ENCODE results near the gene ZIK1. TPM values are rescaled to one million over a fixed set of nuclear protein-coding genes. Genes with fewer than 3 reads are reported as not detected.

The ZIK1 gene
- total RNA-seq, 1 experiment from 2014 or later = not detected

- ChIA-PET POLR2A (interaction anchor here (0.6 kb wide), 1 partner anchor 1057 kb away, joined by 3 read pairs; no protein-coding TSS in a partner anchor), CTCF (no interaction called here)
- no TSS peak for BruUV-seq (replicated peaks)
- H3K4me1 ChIP-seq (ENCODE audit: control insufficient read depth, insufficient read depth, low read length) = no peaks in the 10 kb centered on the region
- ATAC-seq (no peak), DNase-seq (ENCODE audit: low read depth, low spot score) (no peak)
- intact Hi-C loops (cut with micrococcal nuclease; ENCODE audit: unreplicated experiment) (no loop called here), in situ Hi-C loops (cut with HindIII; ENCODE audit: low pct_unique_long_range_greater_than_20kb, low sequenced_read_pairs) (no loop called here)
- peaks cover 5% of the 10 kb centered on the region for H3K36me3 ChIP-seq (ENCODE audit: control insufficient read depth, insufficient read depth, low read length)
- peaks cover 85% of the 10 kb centered on the region for H3K9me3 ChIP-seq (ENCODE audit: control insufficient read depth, insufficient read depth, low read depth, low read length)
- H3K4me3 ChIP-seq (ENCODE audit: low read depth in 2 of 2, low read length in 2 of 2) = no peak overlapping the region
- no peak overlapping the region for H3K27ac ChIP-seq (ENCODE audit: low read length)
- TF ChIP-seq REST (IDR thresholded peaks at IDR 0.05; ENCODE audit: insufficient read depth in 1 of 2, low read depth in 2 of 2, low read length in 1 of 2) (no peak), TCF7L2 (IDR thresholded peaks at IDR 0.05; ENCODE audit: low read depth, low read length) (no peak)
- H3K27me3 ChIP-seq (ENCODE audit: control insufficient read depth, insufficient read depth, low read length) = no peaks in the 10 kb centered on the region
Measured at GRCh38 chr19:57570707-57571106, 13.2 kb upstream of the ZIK1 start.

GRCh38 chr19:57572415-57572947, 11.5 kb upstream of the ZIK1 start:
- ChIA-PET CTCF (no interaction called here), POLR2A (no interaction called here)
- TF ChIP-seq REST (IDR thresholded peaks at IDR 0.05; ENCODE audit: insufficient read depth in 1 of 2, low read depth in 2 of 2, low read length in 1 of 2) (no peak), TCF7L2 (IDR thresholded peaks at IDR 0.05; ENCODE audit: low read depth, low read length) (no peak), SIN3A (IDR thresholded peaks at IDR 0.05; ENCODE audit: borderline replicate concordance, insufficient read depth, low read depth, low read length) (no peak), POLR2AphosphoS5 (IDR thresholded peaks at IDR 0.05; ENCODE audit: low read depth, low read length) (no peak), CTCF (IDR thresholded peaks at IDR 0.05) (no peak)
- Histone ChIP-seq H3K27ac (ENCODE audit: low read length) (no peak overlapping the region), H3K4me3 (ENCODE audit: low read depth in 2 of 2, low read length in 2 of 2) (no peak overlapping the region), H3K4me1 (ENCODE audit: control insufficient read depth, insufficient read depth, low read length) (no peaks in the 10 kb centered on the region), H3K9me3 (ENCODE audit: control insufficient read depth, insufficient read depth, low read depth, low read length) (peaks cover 85% of the 10 kb centered on the region), H3K36me3 (ENCODE audit: control insufficient read depth, insufficient read depth, low read length) (peaks cover 5% of the 10 kb centered on the region), H3K27me3 (ENCODE audit: control insufficient read depth, insufficient read depth, low read length) (no peaks in the 10 kb centered on the region)
- no peak for DNase-seq (ENCODE audit: low read depth, low spot score)
- in situ Hi-C loops (cut with HindIII; ENCODE audit: low pct_unique_long_range_greater_than_20kb, low sequenced_read_pairs) (no loop called here), intact Hi-C loops (cut with micrococcal nuclease; ENCODE audit: unreplicated experiment) (no loop called here)
- ATAC-seq = no peak
- BruUV-seq (replicated peaks) = TSS peak; percentile 11
